ENCODE data around the gene CP. TPM values are rescaled to one million over a fixed set of nuclear protein-coding genes. Genes with fewer than 3 reads are reported as not detected.

The CP gene
- total and polyA plus RNA-seq, 2 of the 13 experiments (the other 11 are each of a cell fraction or from before 2014, with no cell fraction given): 42.6 to 789 TPM

DNA sequence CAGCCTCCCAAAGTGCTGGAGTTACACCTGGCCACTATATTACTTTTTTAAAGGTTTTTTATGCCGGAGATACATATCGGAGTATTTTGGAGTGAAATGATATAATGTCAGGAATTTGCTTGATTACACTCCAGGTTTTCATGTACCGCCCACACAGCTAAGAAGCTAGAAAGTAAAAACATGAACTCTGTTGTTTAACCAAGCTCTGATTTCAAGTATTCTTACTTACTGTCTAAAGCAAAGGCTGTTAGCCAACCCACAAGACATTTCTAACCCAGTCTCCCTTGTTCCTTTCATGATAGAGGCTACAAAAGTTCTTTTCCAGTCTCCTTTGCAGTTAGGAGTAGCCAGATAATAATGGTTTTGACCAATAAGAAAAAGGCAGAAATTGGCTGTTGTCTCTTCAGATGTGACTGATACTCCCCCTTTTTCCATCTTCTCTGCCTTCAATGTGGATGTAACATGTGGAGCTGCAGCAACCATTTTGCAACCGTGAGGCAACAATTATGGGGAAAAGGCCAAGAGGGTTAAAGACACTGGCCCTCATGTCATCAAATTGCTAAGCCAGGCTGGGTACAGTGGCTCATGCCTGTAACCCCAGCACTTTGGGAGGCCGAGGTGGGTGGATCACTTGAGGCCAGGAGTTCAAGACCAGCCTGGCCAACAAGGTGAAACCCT is 6.1 kb upstream of the CP start (continued):
- TF ChIP-seq MXD4 (CRISPR knock-in tag; IDR thresholded peaks at IDR 0.05) (no peak), SATB2 (CRISPR knock-in tag; IDR thresholded peaks at IDR 0.05) (no peak), TARDBP (CRISPR knock-in tag; IDR thresholded peaks at IDR 0.05) (peak; percentile 18; the same call in 1 of the 2 replicates), SMARCE1 (IDR thresholded peaks at IDR 0.05; ENCODE audit: borderline replicate concordance) (no peak), ZNF44 (CRISPR knock-in tag; IDR thresholded peaks at IDR 0.05) (no peak), CBFB (CRISPR knock-in tag; IDR thresholded peaks at IDR 0.05) (no peak), SIN3B (IDR thresholded peaks at IDR 0.05; ENCODE audit: low read length) (no peak), ZNF235 (CRISPR knock-in tag; IDR thresholded peaks at IDR 0.05; ENCODE audit: borderline replicate concordance) (no peak)

GRCh38 chr3:149226776-149227175 is 5.1 kb upstream of the CP start:
- Histone ChIP-seq H3K36me3 (replicated peaks in 1 of 2; ENCODE audit: control insufficient read depth in 1 of 2, insufficient read depth in 2 of 2, low read length in 2 of 2) (no peaks in the 10 kb centered on the region), H4K20me1 (ENCODE audit: insufficient read depth, low read length) (no peaks in the 10 kb centered on the region), H3K79me2 (ENCODE audit: insufficient read depth, low read length) (peaks cover 19% of the 10 kb centered on the region), H3K9ac (ENCODE audit: insufficient read depth, low read depth, low read length) (no peak overlapping the region), H2AFZ (ENCODE audit: low read length) (no peak overlapping the region), H3K27me3 (ENCODE audit: control insufficient read depth in 1 of 2, insufficient read depth in 2 of 2, low read length in 2 of 2) (no peaks in the 10 kb centered on the region), H3K4me1 (ENCODE audit: insufficient read depth, low read length) (peaks cover 70% of the 10 kb centered on the region), H3K27ac (ENCODE audit: extremely low read length, insufficient read depth, low read length) (peak overlapping the region; percentile 25), H3K4me2 (ENCODE audit: low read depth, low read length) (no peak overlapping the region; the same call in 1 of the 2 replicates), H3K4me3 (replicated peaks in 1 of 3; ENCODE audit: insufficient read depth in 1 of 3, low read depth in 2 of 3, low read length in 3 of 3) (no peak overlapping the region), H3K9me3 (ENCODE audit: low read length) (no peaks in the 10 kb centered on the region)
- DNase-seq (ENCODE audit: low spot score) (no peak), ATAC-seq (no peak), FAIRE-seq (no peak)
- in situ Hi-C loops (cut with HindIII; ENCODE audit: extremely low pct_ligation_motif_present, low pct_unique_long_range_greater_than_20kb): no loop called here
- WGBS (ENCODE audit: low lambda C conversion rate): 95% methylated on average over 1 of the region's 1 CpG
- intact Hi-C loops (cut with micrococcal nuclease; ENCODE audit: unreplicated experiment): loop anchor here (10.0 kb wide), 1 partner anchor 212 kb away; no protein-coding TSS in a partner anchor
- BruUV-seq (replicated peaks): no TSS peak
- CTCF ChIA-PET (ENCODE audit: low intra/inter-chr PET ratio, low total read pairs): no interaction called here
- POLR2A ChIA-PET: interaction anchor here (7.1 kb wide), 1 partner anchor 10 kb away, joined by 65 read pairs; no protein-coding TSS in a partner anchor
- TF ChIP-seq TBX3 (IDR thresholded peaks at IDR 0.05; ENCODE audit: borderline replicate concordance) (no peak), ZNF383 (CRISPR knock-in tag; IDR thresholded peaks at IDR 0.05; ENCODE audit: borderline replicate concordance) (no peak), ZNF605 (CRISPR knock-in tag; IDR thresholded peaks at IDR 0.05) (no peak), RXRB (CRISPR knock-in tag; IDR thresholded peaks at IDR 0.05; ENCODE audit: borderline replicate concordance) (no peak), ZSCAN22 (CRISPR knock-in tag; IDR thresholded peaks at IDR 0.05) (no peak), RBFOX2 (IDR thresholded peaks at IDR 0.05; ENCODE audit: low read depth, low read length) (peak; percentile 49), CBX1 (IDR thresholded peaks at IDR 0.05; ENCODE audit: low read depth) (no peak), ZNF678 (CRISPR knock-in tag; IDR thresholded peaks at IDR 0.05) (no peak), ZNF263 (CRISPR knock-in tag; IDR thresholded peaks at IDR 0.05) (no peak)

Measured in HepG2 (cell line).